ENCODE measurements around the gene NCAM2.

Gene NCAM2

DNA sequence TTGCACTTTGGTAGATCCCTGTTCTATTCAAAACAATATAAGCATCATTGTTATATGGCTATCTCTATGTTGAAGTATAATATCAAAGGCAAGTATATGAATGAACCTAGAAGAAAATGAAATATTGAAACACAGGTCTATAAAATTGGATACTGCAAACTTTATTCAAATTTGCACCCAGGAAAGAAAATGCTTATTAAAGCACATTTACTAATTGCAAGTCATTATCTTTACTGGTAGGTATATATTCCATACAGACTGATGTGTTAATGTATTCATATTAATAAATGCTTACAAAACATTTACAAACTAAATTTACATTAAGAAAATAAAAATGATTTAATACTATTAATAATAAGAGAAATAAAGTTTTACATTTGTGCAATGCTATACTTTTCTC lies 469.8 kb downstream of the NCAM2 start:
- no peak for DNase-seq

DNA sequence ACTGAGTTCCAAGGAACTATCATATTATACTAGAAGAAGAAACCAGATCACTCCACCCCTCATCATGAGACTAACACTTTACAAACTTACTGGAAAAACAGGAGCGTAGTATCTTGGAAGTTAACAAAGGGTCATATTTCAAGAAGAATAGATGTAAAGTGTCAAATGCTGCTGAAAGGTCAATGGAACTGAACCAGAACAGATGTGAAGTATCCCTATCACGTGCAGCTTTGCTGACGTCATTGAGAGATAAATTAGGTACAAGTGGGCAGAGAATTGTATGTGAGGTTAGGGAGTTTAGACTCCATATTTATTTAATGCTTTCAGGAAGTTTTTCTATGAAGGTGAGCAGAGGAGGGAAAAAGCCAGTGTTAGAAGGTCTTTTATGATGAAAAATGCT lies 483.0 kb downstream of the NCAM2 start:
- DNase-seq: no peak

DNA sequence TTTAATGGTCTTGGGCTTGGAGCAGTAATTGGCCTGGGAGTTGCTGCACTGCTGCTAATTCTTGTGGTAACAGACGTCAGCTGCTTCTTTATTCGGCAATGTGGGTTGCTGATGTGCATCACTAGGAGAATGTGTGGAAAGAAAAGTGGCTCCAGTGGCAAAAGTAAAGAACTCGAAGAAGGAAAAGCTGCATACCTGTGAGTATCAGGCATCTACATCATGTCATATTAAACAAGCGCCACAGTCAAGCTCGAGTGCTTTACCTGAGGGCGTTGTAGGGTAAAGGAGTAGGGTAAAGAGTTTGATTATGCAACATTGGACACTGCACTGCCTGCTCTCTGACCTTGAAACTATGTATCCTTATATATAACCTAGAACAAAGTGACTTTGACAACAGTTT lies 510.6 kb downstream of the NCAM2 start:
- no peak for DNase-seq

DNA sequence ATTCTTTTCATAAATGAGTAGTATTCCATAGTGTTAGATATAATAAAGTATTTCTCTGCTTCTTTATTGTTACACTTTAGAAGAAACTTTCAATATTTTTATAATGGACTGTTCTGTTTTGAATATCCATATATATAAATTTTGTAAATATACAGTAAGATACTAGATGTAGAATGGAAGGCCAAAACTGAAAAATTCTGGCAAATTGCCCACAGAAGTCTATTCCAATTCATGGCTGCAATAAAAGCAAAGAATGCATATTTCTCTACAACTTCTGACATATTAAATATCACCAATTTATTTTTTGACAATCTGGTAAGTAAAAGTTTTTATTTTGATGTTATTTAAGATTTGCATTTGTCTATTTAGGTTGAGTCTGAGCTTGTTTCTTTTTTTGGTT lies 532.5 kb downstream of the NCAM2 start:
- DNase-seq: no peak

DNA sequence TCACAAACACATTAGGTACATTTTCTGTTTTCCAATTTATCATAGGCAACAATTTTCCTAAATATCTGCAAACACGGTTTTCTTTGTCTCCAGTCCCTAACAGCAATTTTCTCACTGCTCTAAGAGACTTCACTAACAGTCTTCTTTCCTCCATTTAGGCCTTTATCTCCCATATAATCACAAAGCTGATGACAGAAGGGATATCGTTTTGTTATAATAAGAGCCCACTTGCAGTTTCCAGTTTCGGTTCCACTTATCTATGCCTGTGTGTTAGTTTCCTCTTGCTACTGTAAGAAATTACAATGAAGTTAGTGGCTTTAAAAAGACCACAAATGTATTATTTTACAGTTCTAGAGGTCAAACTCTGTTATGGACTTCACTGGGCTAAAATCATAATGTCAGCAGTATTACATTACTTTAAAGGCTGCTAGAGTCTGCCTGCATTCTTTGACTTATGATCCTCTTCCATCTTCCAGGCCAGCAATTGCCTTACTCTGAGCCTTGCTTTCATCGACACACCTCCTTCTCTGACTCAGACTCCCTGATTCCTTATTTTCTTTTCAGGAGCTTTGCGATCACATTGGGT lies 549.3 kb downstream of the NCAM2 start:
- no peak for DNase-seq

DNA sequence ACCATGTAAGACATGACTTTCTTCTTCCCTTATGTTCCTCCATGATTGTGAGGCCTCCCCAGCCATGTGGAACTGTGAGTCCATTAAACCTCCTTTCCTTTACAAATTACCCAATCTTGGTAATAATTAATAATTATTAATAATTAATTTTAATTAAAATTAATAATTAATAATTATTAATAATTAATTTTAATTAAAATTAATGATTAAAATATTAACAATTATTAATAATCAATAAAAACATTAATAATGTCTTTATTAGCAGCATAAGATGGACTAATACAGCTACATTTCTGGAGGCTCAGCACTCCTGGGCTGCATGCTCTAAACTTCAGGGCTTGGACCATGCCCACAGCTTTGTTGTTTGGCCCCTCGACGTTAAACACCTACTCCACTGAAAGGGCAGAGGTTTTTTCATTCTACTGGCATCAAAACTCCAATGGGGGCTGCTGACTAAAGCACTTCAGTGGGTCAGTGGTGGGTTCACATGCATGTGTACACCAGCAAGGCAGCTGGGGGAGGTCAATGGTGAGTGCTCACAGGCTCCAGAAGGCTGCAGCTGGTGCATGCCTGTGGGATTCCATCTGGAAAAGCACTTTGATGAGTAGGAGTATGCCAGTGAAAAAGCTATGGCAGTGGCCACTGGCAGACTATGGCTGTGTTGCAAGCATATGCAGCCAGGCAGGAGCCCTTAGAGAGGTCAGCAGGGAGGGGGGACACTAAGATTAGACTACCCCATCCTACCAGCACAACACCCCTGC lies 561.3 kb downstream of the NCAM2 start:
- DNase-seq: no peak

Measured in SHP77 (cell line).